NCI-H345 treated with DMSO at 0.1 percent for 48 hours (cell line): ENCODE measurements around the gene C10orf71.

Experiments
- DNase-seq: peaks from one replicate; lab custom pipeline; 2025; ENCODE audit not compliant: unreplicated experiment; lab: John Stamatoyannopoulos, UW

C10orf71 gene

DNA sequence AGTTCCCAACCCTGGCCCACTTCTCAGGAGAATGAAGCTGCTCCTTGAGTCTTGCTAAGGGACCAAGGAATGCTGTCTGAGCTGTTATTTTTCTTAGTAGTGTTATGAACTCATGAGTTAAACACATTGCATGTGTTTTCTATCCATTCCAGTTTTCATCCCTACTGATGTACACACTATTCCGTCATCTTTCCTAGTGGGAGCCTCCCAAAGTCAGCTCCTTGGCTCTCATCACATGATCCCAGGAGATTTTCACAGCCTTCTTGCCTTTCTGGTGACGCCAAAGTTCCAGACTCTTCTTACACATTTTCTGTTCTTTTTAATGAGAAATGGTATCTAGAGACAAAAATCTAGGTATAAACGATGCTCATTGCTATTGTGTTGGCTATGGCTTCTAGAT, 8.4 kb upstream of the C10orf71 start:
- no peak for DNase-seq

DNA sequence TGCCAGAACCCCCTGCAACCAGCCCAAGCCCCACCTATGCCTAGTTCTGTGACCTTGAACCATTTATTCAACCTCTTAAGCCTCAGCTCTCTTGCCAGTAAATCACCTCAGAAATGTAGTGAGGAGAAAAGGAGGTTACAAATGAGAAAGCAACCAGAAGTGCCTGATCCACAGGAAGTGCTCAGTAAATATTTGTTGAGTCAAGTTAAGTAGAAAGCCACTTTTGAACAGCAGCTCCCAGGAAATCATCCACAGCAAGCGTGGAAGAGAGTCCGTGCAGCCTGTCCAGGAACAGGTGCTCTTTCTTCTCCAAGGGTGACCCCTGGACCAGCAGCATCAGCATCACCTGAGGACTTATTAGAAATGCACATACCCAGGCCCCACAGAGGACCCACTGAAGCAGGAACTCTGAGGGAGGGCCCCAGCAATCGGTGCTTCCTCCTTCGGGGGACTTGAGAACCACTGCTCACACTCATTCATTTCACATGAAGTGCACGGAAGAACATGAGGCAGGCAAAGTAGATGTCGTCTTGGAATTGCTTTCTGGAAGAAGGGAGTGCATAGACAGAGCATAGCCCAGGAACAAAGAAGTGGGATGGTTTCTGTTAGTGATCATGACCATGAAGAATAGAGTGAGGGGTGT, 6.3 kb upstream of the C10orf71 start:
- DNase-seq, result no peak

DNA sequence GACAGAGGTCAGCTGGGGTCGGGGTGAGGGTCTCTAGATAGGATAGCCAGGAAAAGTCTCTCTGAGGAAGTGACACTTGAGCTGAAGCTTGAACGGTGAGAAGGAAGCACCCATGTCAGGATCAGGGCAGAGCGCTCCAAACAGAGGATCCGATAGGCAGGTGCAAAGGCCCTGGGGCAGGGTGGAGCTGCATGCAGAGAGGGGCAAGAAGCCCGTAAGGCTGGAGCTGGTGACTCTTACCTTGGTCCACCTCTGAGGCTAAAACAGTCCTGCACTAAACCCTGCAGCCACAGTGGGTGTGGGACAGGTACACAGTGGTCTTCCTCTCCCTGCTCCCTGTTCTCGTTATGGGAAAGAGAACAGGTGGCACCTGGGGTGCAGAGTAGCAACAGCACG, 5.8 kb upstream of the C10orf71 start:
- no peak for DNase-seq

DNA sequence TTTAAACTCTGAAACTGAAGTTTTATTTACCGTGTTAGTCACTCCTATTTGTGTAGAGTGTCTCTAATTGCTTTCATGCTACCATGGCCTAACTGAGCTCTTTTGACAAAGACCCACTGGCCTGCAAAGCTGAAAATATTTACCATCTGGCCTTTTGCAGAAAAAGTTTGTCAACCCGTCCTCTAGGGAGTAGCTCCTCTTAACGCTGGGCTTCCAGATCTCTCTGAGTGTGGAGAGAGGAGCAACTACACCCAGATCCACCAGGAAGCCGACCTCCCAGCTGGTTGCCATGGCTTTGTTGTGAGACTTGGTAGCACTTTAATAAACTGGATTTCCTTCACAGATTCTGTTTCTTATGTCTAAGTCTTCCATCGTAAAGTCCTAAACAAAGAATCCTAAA, 4.2 kb upstream of the C10orf71 start:
- no peak for DNase-seq

DNA sequence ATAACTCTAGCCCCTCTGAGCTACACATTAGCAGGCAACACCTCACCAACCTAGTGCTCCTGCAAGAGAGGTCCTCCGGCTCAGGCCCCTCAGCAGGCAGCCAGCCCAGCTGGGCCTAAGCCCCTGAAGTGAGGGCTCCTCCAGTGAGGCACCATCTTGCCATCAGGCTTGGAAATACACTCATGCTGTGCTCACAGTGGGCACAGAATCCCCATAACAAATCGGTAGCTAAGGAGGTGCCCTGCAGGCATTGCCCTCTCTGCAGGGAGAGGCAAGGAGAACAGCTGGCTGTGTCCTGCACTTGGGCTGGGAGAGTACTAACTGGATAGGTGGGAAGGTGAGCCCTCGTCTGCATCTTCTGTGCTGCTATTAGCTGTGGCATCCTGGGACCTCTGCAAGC, 3.7 kb upstream of the C10orf71 start:
- no peak for DNase-seq

DNA sequence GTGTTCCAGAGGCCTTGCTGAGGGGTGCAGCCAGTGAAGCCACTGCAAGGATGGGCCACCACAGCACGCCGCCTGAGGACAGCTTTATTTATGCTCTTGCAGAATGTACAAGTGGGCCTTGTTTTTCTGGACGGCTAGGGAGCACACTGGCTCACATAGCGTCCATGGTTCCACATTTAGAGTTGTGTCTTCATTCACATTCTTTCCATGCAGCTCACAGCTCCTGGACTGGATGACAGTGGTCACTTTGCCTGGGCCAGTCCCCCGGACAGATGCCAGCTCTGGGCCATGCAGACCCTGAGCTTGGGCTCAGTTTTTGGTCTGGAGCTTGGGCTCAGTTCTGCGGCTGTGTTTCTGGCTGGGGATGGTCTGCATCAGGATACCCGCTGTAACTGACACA, 2.6 kb upstream of the C10orf71 start:
- no peak for DNase-seq

DNA sequence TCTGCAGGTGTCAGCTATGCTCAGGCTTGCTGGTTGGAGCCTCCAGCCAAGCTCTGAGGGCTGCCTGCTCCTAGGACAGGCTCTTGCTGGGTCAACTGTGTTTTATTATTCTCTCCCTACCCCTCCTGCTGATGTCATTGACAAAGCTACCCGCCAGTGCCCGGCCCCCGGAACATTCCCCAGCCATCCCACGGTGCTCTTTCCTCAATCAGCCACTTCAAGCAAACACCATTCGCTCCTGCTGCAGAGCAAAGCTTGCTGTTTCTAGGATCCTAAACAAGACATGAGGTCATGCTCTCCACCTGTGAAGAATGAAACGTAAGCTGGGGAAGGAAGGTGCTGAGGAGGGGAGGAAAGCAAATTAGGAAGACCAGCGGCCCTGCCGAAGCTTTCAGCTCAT, 2.1 kb upstream of the C10orf71 start:
- no peak for DNase-seq

DNA sequence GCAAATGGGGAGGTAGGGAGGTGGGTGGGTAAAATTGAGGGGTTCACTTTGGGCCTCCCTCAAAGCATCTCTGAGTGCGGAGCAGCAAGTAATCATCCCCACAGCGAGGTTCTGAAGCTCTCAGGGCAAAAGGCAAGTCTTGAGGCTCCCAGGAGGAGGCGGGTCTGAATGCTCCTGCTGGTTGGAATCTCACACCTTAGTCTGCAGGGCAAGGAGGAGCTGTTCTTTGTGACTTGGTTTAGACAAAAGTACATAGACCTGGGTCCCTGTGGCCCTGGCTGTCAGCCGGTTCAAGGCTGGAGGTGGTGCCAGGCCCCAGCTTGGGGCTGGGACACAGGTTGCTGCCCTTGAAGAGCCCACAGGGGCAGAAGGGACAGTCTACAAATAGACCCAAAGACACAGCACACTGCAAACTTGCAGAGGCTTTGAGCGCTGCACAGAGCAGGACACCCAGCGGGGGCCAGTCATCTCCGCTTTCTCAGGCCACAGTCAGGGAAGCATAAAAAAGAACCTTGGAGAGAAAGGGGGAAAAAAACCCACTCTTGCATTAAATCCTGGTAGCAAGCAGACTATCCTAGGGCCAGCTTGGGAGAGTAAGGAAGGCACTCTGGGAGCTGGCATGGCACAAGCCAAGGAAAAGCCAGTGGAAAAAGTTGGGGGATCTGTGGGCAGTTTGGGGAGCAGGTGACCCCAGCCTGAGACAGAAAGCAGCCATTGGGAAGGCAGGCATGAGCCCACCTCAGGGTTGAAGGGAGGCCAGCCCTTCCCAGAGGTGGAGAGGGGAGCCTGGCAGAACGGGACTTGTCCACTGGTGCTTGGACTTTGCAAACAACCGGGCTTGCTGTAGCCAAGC, 926 bp upstream of the C10orf71 start:
- no peak for DNase-seq

DNA sequence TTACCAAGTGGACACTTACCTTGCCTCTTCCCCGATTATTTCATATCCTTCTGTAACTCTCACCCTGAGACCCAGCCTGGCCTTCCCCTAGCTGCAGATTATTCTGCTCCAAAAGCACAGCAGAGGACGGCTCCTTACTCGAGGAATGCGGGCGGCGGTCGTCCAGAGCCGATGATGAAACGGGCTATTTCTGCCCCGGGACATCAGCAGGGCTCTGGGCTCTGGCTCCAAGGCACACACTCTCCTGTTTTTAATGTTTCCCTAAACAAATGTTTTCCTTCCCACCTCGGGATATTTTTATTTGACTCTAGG, 343 bp upstream of the C10orf71 start:
- DNase-seq, result no peak

DNA sequence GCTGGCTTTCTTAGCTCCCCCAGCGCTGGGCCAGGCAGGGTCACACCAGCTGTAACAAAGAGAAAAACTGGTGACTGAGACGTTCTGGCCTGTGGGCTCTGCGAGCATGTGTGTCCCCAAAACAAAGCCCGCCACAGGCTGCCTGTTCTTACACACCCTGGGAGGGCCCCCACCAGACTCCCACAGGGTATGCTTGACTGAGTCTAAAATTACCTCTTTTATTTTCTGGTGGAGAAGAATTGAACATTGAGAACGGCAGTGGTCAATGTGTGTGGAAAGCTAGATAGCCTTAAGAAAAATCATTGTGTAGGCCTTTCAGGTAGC, 808 bp downstream of the C10orf71 start:
- DNase-seq, result no peak

DNA sequence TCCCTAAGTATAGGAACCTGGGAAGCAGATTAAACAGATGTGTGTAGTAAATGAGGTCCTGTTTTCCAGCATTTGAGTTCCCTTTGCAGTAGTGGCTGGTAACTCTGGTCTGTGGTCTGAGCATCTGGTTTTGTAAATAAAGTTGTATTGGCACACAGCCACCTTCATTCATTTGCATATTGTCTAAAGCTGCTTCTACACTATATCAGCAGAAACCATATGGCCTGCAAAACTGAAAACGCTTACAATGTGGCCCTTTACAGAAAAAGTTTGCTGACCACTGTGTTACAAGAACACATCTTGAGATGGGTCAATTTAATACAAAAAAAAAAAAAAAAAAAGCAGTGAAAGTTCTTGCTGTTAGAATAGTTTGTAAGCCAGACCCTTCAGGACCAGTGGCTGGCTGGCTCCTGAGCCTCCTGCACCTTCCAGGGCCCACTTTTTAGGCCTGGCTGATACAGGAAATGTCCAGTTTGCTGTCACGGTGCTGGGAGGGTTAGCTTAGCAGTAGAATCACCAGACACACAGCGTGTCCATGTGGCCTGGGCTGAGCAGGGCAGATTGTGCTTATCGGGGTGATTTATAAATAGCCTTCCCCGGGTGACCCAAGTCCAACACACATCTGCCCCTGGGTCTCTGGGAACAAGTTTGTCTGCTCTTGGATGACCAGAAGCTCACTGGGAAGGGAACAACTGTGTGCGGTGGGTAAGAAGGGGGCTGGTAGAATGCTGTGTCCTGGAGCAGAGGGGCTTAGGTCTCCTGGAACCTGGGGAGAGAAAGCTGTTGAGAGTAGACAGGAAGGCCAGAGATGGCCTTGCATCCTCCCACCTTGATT, 1.4 kb downstream of the C10orf71 start:
- peak; percentile 16 for DNase-seq

DNA sequence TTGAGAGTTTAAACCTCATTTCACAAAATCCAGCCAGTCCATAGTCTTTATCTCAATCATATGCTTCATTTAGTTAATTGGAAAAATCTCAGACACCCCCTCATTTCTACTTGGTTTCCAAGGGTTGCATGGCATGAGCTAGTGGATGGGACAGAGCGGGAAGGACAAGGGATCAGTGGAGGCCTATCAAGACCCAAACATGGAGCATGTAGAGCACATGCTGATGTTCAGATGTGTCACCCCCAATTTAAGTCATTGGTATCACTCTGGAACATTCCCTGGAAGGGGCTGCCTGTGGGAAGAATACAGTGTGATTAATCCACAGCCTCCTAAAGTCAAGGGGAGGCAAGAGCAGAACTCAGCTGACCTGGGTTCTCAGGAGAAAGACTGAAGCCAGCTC, 2.3 kb downstream of the C10orf71 start:
- DNase-seq, result no peak

DNA sequence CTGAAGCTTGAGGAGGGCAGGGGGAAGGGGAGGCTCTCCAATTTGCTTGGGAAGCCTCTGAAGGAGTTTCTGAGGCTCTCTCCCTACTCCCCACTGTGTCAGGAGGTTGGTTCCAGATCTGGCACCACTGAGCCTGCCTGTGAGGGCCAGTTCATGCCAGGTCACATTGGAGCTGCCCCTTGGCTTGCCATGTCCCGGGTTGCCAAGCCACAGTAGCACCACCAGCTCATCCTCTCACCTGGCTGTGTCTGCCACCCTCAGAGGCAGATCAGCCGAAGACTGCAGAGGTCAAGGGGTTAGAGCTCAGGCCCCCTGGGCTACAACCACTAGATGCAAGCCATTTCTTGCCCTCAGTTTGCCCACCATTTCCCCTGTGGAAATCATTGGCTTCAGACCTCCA, 3.1 kb downstream of the C10orf71 start:
- DNase-seq, result no peak

DNA sequence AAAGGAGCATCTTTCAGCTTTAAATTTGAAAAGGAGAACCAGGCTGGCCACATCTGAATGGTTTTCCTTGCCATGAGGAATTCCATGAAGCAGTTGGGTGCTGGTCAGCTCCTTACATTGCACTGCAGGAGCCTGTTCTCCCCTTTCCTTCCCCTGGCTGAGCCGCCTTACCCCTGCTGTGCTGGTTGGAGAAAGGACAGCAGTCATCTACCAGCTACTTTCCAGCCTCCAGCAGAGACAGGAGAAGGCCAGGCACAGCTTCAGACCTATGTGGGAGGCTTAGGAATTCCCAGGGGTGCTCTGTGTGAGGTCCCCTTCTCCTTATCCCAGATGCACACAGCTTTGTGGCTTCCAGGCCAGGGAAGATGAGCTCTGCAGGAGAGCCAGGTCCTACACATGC, 4.7 kb downstream of the C10orf71 start:
- DNase-seq, result no peak

DNA sequence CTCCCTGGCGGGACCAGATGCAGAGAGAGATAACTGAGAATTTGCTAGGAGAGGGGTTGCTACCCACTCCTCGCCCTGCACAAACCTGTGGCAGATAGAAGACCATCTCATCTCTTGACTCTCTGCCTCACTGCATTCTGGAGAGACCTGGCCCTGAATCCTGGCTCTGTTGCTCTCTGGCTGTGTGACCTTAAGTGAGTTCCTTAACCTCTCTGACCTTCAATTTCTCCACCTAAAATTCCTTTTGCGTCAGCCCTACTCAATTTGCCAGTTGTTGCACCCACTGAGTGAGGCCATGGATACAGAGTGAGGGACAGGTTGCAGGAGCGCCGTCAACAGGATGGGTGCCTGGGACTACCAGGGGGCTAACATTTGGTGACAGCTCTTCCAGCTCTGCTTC, 5.2 kb downstream of the C10orf71 start:
- no peak for DNase-seq

DNA sequence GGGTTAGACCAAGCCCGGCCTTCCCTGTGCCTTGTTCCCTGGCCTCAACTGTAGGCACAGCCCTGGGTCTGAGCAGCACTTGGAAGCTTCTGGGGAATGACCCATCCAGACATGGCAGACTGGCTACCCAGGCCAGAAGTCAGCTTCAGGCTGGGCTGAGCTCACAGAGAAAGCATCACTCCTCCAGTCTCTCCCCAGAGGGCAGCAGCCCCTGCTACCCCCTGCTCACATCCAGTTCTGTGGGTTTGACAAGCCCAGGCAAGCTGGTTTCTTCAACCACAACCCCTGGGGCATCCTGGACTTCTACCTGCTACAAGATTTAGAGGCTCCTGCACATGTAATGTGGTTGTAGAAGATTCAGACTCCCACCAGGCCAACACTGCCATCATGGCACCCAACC, 9.0 kb downstream of the C10orf71 start:
- DNase-seq, result no peak

DNA sequence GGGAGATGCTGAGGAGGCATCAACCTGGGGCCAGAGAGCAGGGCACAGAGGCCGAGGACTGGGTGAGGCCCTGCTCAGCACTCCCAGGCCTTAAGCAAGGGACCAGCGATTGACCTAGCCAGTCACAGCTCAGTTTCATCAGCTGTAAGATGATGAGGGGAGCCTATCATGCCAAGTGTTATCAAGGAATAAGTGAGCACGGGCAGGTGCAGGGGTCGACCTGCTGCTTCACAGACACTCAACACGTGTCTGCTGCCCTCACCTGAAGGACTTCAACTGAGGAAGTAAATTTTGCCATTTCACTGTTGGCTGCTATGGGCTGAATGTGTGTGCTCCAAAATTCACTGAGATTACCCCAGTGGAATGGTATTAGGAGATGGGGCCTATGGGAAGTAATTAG, 9.9 kb downstream of the C10orf71 start:
- DNase-seq, result no peak

DNA sequence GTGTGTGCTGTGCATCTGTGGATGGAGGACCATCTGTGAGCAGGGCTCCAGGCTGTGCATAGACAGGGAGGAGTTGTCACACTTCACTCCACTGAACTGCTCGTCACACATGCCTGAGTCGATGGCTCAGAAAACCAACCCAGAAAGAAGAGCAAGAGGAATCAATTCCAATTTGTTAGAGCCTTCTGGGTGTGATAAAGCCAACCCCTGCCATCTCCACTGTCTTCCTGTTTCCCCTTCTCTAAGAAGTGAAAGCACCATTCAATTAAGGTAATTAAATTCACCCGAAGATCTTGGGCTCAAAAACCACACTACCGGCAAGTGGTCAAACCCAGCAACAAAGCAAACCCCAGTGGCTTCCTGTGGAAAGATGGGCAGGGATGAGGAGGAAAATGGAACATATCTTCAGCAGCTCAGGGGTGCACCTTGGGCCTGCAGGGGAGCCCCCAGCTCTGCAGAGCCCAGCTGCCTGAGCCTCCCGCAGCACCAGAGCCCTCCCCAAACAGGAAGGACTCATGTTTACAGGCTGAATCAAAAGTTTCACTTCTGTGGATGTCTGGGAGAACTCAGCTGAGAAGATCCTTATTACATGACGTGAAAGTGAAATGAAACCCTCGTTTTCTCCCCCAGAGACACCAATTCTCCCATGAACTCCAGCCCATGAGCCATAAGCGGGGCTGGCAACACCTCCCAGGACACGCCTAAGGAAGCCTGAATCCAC, 10.9 kb downstream of the C10orf71 start:
- no peak for DNase-seq

DNA sequence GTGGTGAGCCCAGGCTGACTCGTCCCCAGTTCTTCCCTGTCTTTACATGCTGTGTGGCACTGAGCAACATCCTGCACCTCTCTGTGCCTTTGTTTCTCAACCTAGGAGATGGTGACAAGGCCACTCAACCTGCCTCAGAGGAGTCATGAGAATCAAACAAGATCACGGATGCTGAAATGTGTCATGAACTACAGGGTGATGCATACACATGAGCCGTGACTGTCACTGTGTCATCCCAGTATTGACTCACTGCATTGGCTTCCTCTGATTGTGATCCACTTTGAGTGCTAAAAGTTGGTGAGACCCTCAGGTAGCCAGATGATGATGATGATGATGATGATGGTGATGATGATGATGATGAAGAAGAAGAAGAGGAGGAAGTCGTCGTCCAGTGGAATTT, 11.5 kb downstream of the C10orf71 start:
- DNase-seq, result no peak

DNA sequence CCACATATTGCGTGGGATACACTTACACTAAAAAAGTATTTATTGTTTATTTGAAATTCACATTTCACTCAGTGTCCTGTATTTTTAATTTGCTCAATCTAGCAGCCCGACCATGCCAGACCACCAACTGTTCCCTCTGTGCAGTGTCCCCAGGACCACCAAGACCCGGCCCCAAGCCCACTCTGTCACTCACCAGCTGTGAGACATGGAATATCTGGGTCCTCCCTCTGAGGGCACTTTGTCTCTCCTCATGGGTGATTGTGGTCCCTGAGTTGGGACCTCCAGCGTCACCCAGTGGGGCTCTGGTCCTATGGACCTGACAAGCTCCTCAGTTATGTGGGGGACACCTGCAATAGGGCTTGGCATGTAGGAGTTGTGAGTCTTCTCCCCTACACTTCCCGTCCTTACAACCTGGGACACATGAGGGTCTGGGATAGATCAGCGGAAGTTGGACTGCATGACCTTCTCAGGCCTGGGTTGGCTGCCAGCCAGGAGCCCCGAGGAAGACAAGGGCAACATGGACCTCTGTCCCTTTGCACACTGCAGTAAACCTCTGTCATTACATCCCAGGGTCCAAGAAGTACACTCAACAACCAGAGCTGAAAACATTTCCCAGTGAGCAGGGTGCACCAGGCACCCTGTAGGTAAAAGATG, 12.1 kb downstream of the C10orf71 start:
- no peak for DNase-seq
